Measurements from ENCODE around the gene ING2. TPM values are rescaled to one million over a fixed set of nuclear protein-coding genes. Genes with fewer than 3 reads are reported as not detected.

ING2 gene
- total and polyA plus RNA-seq, 2 of the 8 experiments (the other 6 are each of a cell fraction or from before 2014, with no cell fraction given) = 5.1 to 16.1 TPM

- H2BK12ac ChIP-seq (ENCODE audit: low read depth, low read length) = no peak overlapping the region
- ChIA-PET CTCF (ENCODE audit: partially characterized antibody) (no interaction called here), POLR2A (ENCODE audit: partially characterized antibody) (no interaction called here)
- no peaks in the 10 kb centered on the region; a peak in 1 of 8 replicates for H3K36me3 ChIP-seq (ENCODE audit: control insufficient read depth in 2 of 4, insufficient read depth in 4 of 4, low read length in 3 of 4)
- H2AFZ ChIP-seq (ENCODE audit: low read length) = no peak overlapping the region
- H2BK5ac ChIP-seq (ENCODE audit: low read depth, low read length) = no peak overlapping the region
- no peak overlapping the region for H3K9ac ChIP-seq (replicated peaks in 1 of 4; ENCODE audit: extremely low read depth in 1 of 4, low read depth in 3 of 4, low read length in 3 of 4)
- no peak overlapping the region for H3K4me3 ChIP-seq (ENCODE audit: extremely low read depth in 1 of 4, insufficient read depth in 2 of 4, low read depth in 3 of 4, low read length in 4 of 4)
- H3K27ac ChIP-seq (ENCODE audit: low read depth, low read length) = no peak overlapping the region
- DNase-seq (ENCODE audit: low read depth in 1 of 2, low spot score in 2 of 2) (no peak), FAIRE-seq (no peak)
- 98% methylated on average over 3 of the region's 3 CpGs; no CpG with 5 or more reads in 1 of the 2 experiments for WGBS, 2 experiments (ENCODE audit: extremely low coverage in 1 of 2, insufficient coverage in 1 of 2, insufficient read length in 1 of 2, insufficient replicate concordance in 2 of 2, low coverage in 1 of 2, low lambda C conversion rate in 2 of 2, missing lambda C conversion rate in 1 of 2)
- no peaks in the 10 kb centered on the region for H3K79me2 ChIP-seq (ENCODE audit: control insufficient read depth in 1 of 2, insufficient read depth in 2 of 2, low read length in 2 of 2)
- no peaks in the 10 kb centered on the region for H4K20me1 ChIP-seq (replicated peaks in 1 of 2; ENCODE audit: control insufficient read depth in 1 of 2, insufficient read depth in 2 of 2, low read length in 2 of 2)
- no peak overlapping the region for H2BK20ac ChIP-seq (ENCODE audit: low read length)
- H3K27me3 ChIP-seq (replicated peaks in 1 of 4; ENCODE audit: control insufficient read depth in 3 of 4, extremely low read depth in 1 of 4, insufficient read depth in 3 of 4, low read length in 3 of 4) = no peaks in the 10 kb centered on the region
- H3K23me2 ChIP-seq (ENCODE audit: low read depth, low read length) = no peaks in the 10 kb centered on the region
- no peak overlapping the region for H4K91ac ChIP-seq (replicated peaks; ENCODE audit: insufficient read length, low read length)
- H3K4me1 ChIP-seq (replicated peaks in 1 of 4; ENCODE audit: control insufficient read depth in 3 of 4, insufficient read depth in 4 of 4, low read length in 3 of 4) = peaks cover 0 to 4% (median 1%) of the 10 kb centered on the region in 4 experiments; a peak in 2 of 7 replicates
- H2BK120ac ChIP-seq (replicated peaks; ENCODE audit: low read depth, low read length) = no peak overlapping the region
- H2AK5ac ChIP-seq (ENCODE audit: low read depth, low read length) = no peak overlapping the region
- H2BK15ac ChIP-seq (ENCODE audit: low read length) = no peak overlapping the region
- H3K14ac ChIP-seq (ENCODE audit: insufficient read length) = no peak overlapping the region
- H3K9me3 ChIP-seq (ENCODE audit: insufficient read depth in 2 of 2, low read depth in 1 of 2, low read length in 1 of 2) = peaks cover 3 to 7% of the 10 kb centered on the region in 2 experiments; a peak in 1 of 4 replicates
- H3K79me1 ChIP-seq (ENCODE audit: low read depth, low read length) = no peaks in the 10 kb centered on the region
- H3K23ac ChIP-seq (ENCODE audit: insufficient read length) = no peak overlapping the region
- no peak overlapping the region for H3K18ac ChIP-seq (ENCODE audit: extremely low read depth, low read length)
- no peak overlapping the region for H3K56ac ChIP-seq (replicated peaks; ENCODE audit: insufficient read length, low read depth, low read length)
- H3K4me2 ChIP-seq (ENCODE audit: insufficient read depth in 1 of 2, low read depth in 2 of 2, low read length in 2 of 2) = no peak overlapping the region
- no peak overlapping the region for H4K8ac ChIP-seq (ENCODE audit: extremely low read depth, insufficient read depth, low read length)
- H4K5ac ChIP-seq (ENCODE audit: insufficient read length, low read depth, low read length) = no peak overlapping the region
- no peak overlapping the region for H3K4ac ChIP-seq (replicated peaks; ENCODE audit: insufficient read length, low read depth, low read length)
- TF ChIP-seq CBX5 (IDR thresholded peaks at IDR 0.05; ENCODE audit: low read depth, low read length) = no peak
- TF ChIP-seq POU5F1 (IDR thresholded peaks at IDR 0.05; ENCODE audit: low read depth, low read length) = no peak
- TF ChIP-seq E2F6 (IDR thresholded peaks at IDR 0.05) = no peak
- no peak for TF ChIP-seq CHD2 (IDR thresholded peaks at IDR 0.05; ENCODE audit: low read length)
- no peak for TF ChIP-seq TAF1 (IDR thresholded peaks at IDR 0.05; ENCODE audit: low read depth, low read length)
- TF ChIP-seq, protein P1, sequence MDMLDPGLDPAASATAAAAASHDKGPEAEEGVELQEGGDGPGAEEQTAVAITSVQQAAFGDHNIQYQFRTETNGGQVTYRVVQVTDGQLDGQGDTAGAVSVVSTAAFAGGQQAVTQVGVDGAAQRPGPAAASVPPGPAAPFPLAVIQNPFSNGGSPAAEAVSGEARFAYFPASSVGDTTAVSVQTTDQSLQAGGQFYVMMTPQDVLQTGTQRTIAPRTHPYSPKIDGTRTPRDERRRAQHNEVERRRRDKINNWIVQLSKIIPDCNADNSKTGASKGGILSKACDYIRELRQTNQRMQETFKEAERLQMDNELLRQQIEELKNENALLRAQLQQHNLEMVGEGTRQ (IDR thresholded peaks at IDR 0.05; ENCODE audit: low read length) = no peak
- TF ChIP-seq KDM4A (IDR thresholded peaks at IDR 0.05; ENCODE audit: low read depth, low read length, severe bottlenecking) = no peak
- no peak for TF ChIP-seq NANOG (IDR thresholded peaks at IDR 0.05; ENCODE audit: insufficient read depth, low read depth, low read length, poor library complexity, severe bottlenecking)
- no peak for TF ChIP-seq JUN (IDR thresholded peaks at IDR 0.05; ENCODE audit: low read depth, low read length)
- TF ChIP-seq PHF8 (conservative IDR thresholded peaks at IDR 0.05; ENCODE audit: low read depth, low read length) = no peak
- TF ChIP-seq BRCA1 (IDR thresholded peaks at IDR 0.05; ENCODE audit: low read depth, low read length) = no peak
- no peak for TF ChIP-seq SIX5 (IDR thresholded peaks at IDR 0.05; ENCODE audit: low read depth, low read length)
- TF ChIP-seq RXRA (IDR thresholded peaks at IDR 0.05; ENCODE audit: insufficient read depth, low read depth, low read length) = no peak
- TF ChIP-seq CHD1 (IDR thresholded peaks at IDR 0.05; ENCODE audit: low read depth, low read length) = no peak
These were observed 37.6 kb upstream of the ING2 start for GRCh38 chr4:183467246-183467645.

Measured in H1 (cell line).